Measurements from ENCODE around the gene ARHGAP8. TPM values are rescaled to one million over a fixed set of nuclear protein-coding genes. Genes with fewer than 3 reads are reported as not detected.
"Not testable (repeated sequence)": the region's sequence is repeated elsewhere in the genome, so short reads cannot be mapped to it uniquely, and the experiment has no call there.

Gene ARHGAP8
- polyA plus RNA-seq, 4 donors = 24.9 to 63.6 (median 39.5) TPM

DNA sequence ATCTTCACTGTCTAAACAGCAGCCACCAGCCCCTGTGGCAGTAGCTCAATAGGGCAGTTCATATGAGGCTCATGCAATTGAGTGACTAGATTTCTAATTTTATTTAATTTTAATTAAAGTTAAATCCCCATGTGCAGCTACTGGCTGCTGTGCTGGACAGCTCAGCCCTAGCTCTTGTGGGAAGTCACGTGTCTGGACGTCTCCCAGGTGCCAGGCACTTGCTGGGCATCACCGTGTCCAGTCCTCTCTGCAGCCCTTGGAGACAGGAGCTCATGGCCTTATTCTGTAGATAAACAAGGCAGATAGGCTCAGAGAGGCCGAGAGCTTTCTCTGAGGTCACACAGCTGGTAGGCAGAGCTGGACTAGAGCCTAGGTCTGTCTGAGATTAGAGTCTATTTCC, 95.0 kb downstream of the ARHGAP8 start:
- no peak for DNase-seq (ENCODE audit: low read depth in 4 of 4, low spot score in 2 of 4)

DNA sequence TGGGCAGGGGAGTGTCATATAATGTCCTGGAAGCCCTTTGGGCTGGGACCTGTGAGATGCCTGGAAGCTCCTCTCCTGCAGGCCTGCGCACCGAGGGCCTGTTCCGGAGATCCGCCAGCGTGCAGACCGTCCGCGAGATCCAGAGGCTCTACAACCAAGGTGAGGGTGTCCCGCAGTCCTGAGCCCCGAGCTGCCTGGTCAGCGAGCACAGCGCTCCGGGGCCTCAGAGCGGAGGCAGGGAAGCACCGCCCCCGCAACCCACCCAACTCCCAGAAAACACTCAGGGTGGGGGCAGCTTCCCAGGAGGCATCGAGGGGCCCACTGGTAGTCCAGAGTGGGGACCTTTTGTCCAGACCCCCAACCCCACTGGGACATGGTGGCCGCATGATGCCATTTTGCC, 95.5 kb downstream of the ARHGAP8 start:
- no peak for DNase-seq (ENCODE audit: low read depth in 4 of 4, low spot score in 2 of 4)

DNA sequence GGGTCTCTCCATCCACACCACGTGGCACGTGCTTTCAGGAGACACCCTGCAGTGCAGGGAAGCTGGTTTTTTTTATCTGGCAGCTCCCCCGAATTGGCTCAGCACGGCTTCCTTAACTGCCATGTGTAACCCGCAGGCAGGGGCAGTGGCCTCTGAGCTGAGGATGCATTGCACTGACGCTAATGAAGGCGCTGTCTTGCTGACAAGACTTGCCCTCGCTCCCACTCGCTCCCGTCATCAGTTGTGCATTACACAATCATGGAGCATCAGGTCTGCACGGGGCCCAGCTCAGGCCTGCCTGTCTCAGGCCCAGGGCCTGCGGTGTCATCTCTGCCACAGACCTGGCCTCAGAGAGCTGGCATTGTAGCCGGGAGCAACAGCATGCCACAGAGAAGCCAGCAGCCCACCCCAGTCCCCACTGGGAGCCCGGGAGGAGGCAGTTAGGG, 95.9 kb downstream of the ARHGAP8 start:
- DNase-seq (ENCODE audit: low read depth in 4 of 4, low spot score in 2 of 4) = no peak

DNA sequence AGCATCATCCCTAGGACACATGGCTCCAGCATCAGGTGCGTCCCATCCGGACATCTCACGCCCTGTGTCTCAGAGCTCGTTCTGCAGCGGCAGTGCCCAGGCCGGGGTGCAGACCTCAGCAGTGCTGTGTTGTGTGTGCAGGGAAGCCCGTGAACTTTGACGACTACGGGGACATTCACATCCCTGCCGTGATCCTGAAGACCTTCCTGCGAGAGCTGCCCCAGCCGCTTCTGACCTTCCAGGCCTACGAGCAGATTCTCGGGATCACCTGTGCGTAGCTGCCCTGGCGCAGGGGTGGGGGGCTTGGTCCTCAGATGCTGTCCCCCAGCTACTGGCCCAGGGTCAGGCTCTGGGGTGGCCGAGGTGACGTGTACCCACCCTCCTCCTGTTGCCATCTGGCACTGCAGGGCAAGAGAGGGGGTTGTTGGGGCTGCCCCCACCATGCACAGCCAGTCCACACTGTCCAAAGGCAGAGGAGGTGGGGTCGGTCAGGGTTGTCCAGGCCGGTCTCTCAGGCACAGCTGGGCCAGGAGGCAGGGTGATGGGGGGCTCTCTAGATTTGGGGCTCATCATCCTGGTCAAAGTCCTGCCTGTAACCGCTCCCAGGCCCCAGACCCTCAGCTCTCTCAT, 96.5 kb downstream of the ARHGAP8 start:
- no peak for DNase-seq (ENCODE audit: low read depth in 4 of 4, low spot score in 2 of 4)

DNA sequence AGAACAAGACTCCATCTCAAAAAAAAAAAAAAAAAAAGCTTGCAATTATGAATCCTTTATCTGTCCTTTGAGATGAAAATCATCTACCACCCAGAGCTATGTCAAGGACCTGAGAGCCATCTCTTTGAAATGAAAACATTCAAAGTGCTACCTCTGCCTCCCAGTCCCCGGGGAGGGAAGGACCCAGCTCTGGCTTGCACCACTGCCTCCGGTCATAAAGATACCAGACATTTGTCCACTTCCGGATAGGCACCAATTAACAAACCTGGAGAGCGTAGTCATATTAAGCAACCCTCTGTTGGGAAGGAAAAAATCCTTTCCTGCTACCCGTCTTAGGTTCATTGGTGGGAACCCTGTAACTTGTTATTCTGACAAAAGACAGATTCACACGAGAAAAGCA, 98.6 kb downstream of the ARHGAP8 start:
- no peak for DNase-seq (ENCODE audit: low read depth in 4 of 4, low spot score in 2 of 4)

DNA sequence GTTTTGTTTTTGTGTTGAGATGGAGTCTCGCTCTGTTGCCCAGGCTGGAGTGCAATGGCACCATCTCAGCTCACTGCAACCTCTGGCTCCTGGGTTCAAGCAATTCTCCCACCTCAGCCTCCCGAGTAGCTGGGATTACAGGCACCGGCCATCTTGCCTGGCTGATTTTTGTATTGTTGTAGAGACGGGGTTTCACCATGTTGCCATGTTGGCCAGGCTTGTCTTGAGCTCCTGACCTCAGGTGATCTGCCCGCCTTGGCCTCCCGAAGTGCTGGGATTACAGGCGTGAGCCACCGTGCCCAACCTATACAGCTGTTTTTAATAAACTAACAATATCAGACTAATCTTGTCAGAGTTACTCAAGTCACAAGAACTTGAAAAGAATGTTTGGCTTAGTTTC, 102.3 kb downstream of the ARHGAP8 start:
- DNase-seq (ENCODE audit: low read depth in 4 of 4, low spot score in 2 of 4) = not testable (repeated sequence)

DNA sequence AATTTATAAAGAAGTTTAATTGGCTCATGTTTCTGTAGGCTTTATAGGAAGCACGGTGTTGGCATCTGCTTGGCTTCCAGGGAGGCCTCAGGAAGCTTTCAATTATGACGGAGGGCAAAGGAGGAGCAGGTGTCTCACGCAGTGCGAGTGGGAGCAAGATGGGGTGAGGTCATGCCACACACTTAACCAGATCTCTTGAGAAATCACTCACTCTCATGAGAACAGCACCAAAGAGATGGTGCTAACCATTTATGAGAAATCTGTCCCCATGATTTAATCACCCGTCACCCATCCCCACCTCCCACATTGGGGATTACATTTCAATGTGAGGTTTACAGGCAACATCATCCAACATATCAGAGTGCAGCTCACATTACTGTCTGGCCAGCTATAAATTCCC, 103.5 kb downstream of the ARHGAP8 start:
- DNase-seq (ENCODE audit: low read depth in 4 of 4, low spot score in 2 of 4) = no peak

DNA sequence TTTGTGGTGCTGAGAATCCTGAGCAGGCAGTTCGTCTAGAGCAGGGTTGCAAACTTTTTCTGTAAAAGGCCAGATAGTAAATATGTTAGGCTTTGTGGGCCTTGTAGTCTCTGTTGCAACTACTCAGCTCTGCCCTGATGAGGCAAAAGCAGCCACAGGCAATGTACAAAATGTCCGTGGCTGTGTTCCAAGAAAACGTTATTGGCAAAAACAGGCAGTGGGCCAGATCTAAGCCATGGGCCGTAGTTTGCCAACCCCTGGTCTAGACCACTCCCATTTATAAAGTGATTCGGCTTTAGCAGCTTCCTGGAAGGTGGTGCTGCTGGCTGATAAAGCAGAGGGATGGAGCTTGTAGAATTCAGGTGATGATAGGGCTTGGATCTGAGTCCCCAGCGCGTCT, 106.4 kb downstream of the ARHGAP8 start:
- DNase-seq (ENCODE audit: low read depth in 4 of 4, low spot score in 2 of 4) = not testable (repeated sequence)

DNA sequence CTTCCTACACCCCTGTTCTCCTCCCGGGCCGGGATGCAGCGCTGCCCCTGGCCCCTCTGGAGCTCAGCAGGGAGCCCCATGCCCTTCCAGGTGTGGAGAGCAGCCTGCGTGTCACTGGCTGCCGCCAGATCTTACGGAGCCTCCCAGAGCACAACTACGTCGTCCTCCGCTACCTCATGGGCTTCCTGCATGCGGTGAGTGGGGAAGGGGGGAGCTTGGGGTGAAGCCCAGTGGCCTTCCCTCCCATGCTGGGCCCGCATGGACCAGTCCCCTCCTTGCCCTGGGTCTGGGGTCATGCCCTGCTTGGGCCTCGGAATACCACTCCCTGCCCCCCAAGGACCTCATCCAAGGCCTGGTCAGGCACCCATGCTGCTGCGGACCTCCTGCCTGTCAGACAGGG, 107.3 kb downstream of the ARHGAP8 start:
- DNase-seq (ENCODE audit: low read depth in 4 of 4, low spot score in 2 of 4) = no peak

DNA sequence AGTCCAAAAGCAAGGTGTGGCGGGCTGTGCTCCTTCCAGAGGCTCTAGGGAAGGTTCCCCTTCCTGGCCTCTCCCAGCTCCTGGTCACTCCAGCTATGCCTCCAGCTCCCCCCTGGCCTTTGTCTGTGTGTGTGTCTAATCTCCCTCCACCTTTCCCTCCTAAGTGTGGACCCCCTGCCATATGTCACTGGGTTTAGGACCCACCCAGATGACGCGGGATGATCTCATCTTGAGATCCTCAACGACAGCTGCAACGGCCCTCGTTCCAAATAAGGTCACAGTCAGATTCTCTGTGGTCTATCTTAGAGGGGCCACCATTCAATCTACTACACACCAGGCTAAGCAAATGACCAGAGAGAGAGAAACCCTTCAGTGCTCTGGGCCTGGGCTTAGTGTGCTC, 107.9 kb downstream of the ARHGAP8 start:
- no peak for DNase-seq (ENCODE audit: low read depth in 4 of 4, low spot score in 2 of 4)

DNA sequence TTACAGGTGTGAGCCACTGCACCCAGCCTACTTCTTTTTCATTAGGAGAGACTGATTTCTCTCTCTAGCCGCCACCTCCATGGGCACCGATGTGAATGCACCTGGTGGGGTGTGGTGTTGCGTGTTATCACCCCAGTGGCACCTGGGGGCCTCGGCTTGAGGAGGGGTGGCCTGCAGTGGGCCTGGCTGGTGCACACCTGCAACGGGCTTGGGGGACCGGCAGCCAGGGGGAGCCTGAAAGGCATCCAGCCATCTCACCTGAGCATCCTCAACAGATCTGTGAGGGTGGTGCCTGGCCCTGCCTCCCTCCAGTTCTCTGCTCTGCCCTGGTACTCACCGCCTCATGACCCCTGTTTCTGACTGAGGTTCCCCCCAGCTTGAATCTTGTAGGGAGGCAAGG, 108.9 kb downstream of the ARHGAP8 start:
- no peak for DNase-seq (ENCODE audit: low read depth in 4 of 4, low spot score in 2 of 4)

DNA sequence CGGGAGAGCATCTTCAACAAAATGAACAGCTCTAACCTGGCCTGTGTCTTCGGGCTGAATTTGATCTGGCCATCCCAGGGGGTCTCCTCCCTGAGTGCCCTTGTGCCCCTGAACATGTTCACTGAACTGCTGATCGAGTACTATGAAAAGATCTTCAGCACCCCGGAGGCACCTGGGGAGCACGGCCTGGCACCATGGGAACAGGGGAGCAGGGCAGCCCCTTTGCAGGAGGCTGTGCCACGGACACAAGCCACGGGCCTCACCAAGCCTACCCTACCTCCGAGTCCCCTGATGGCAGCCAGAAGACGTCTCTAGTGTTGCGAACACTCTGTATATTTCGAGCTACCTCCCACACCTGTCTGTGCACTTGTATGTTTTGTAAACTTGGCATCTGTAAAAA, 109.9 kb downstream of the ARHGAP8 start:
- DNase-seq (ENCODE audit: low read depth in 4 of 4, low spot score in 2 of 4) = no peak

DNA sequence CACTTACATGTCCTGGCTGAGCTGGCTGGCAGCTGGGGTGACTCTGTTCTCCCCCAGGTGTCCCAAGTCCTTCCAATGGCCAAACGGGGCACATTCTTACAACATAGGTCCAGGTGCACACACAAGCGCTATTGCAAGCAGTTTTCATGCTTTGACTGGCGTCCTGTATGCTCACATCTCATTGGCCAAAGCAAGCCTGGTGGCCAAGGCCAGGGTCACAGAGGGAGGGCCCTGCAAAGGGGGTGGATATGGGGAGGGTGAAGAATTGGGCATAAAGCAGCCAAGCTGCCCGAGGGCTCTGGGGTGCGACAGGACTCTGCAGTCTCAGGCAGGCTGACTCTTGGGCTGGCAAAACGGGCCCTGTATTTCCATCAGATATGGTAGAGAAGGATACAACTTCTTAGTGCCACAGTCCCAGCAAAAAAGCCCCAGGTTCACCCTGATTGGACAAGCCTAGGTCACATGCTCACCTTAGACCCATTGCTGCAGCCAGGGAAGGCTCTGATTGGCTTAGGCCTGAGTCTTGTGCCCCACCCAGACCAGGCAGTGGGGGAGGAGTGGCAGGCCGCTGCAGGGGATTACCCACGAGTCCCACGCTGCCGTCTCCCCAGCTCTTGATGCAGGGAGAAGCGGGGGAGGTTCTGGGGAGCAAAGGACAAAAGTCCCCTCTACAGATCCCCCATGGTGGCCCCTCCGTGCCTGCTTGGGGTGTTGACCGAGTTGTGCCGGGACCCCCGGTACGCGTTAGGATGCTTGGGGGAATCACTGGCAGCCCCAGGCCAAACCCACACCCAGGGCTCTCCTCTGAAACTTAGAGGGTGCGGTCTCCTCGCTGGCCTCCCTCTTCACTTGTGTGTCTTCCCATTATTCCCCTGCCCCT, 110.8 kb downstream of the ARHGAP8 start:
- no peak for DNase-seq (ENCODE audit: low read depth in 4 of 4, low spot score in 2 of 4)

DNA sequence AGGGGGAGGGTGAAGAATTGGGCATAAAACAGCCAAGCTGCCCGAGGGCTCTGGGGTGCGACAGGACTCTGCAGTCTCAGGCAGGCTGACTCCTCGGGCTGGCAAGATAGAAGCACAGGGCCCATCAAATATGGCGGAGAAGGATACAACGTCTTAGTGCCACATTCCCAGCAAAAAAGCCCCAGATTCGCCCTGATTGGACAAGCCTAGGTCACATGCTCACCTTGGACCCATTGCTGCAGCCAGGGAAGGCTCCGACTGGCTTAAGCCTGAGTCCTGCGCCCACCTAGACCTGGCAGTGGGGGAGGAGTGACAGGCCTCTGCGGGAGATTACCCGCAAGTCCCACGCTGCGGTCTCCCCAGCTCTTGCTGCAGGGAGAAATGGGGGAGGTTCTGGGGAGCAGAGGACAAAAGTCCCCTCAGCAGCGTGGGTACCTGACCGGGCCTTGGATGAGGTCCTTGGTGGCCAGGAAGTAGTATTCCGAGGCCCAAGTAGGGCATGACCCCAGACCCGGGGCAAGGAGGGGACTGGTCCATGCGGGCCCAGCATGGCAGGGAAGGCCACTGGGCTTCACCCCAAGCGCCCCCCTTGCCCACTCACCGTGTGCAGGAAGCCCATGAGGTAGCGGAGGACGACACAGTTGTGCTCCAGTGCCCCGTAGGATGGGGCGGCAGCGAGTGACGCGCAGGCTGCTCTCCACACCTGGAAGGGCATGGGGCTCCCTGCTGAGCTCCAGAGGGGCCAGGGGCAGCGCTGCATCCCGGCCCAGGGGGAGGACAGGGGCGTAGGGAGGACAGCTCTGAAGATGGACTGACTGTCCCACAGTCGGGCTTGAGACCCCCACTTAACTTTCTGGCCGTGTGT, 113.0 kb downstream of the ARHGAP8 start:
- DNase-seq (ENCODE audit: low read depth in 4 of 4, low spot score in 2 of 4) = no peak

DNA sequence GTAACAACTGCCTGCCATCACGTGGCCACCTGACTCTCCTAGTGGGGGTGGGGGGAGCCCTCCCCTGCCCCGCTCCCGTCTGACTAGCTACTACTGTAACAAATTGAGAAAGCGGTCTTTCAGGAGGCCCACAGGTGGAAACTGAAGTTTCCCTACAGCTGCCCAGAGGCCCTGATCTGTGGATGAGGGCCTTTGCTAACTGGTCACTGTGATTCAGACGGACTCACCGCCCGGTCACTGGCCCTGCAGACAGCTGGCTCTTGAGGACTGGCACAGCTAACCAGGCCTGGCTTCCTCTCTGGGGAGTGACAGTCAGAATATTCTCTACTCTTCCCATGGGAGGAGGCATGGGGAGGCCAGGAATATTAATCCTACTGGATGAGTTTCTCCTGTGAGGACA, 116.8 kb downstream of the ARHGAP8 start:
- no peak for DNase-seq (ENCODE audit: low read depth in 4 of 4, low spot score in 2 of 4)

DNA sequence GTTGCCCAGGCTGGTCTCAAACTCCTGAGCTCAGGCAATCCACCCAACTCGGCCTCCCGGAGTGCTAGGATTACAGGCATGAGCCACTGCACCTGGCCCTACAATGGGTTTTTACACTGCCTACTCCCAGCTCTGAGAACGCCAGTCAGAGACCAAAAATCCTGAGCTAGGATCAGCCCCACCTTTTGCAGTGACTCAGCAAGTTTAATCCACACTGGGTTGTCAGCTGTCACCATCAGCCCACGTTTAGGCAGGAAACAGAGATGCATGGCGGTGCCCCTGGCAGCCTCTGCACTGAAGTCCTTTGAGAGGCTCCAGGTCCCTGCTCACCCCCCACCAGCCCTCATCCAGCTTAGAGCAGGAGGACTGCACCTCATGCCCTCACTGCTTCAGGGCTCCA, 117.6 kb downstream of the ARHGAP8 start:
- DNase-seq (ENCODE audit: low read depth in 4 of 4, low spot score in 2 of 4) = no peak

DNA sequence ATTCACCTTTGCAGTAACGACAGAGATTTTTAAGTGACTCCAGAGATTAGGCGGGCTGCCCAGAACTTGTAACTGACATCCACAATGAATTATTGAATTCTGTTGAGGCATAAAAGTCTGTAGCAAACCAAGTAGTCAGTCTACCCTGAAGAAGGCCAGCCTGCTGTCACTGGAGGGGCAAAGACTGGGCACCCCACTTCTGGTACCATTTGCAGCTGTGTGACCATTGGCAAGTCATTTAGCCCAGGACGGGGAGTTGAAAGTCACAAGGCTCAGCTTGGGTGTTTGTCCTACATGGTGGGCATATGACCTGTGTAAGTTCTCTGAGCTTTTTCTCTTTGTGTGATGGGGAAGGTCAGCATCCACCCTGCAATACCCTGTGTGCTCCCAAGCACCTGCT, 119.4 kb downstream of the ARHGAP8 start:
- DNase-seq (ENCODE audit: low read depth in 4 of 4, low spot score in 2 of 4) = no peak

DNA sequence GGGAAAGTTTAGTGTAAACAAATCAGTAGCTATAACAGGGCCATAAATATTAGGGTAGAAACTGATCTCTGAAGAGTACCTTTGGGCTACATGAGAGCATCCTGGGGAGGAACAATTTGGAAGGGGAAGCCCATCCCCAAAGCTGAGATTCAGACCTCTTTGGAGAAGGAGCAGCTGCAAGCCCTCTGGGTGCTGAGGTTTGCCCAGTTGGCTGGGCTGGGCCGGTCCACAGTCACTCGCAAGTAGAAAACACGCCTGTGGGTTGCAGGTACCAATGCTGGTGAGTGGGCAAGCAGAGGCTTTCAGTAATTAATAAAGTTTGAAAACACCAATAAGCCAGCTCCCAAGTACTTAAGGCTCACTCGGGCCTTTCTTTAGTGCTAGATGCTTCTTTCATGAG, 124.5 kb downstream of the ARHGAP8 start:
- DNase-seq (ENCODE audit: low read depth in 4 of 4, low spot score in 2 of 4) = no peak

DNA sequence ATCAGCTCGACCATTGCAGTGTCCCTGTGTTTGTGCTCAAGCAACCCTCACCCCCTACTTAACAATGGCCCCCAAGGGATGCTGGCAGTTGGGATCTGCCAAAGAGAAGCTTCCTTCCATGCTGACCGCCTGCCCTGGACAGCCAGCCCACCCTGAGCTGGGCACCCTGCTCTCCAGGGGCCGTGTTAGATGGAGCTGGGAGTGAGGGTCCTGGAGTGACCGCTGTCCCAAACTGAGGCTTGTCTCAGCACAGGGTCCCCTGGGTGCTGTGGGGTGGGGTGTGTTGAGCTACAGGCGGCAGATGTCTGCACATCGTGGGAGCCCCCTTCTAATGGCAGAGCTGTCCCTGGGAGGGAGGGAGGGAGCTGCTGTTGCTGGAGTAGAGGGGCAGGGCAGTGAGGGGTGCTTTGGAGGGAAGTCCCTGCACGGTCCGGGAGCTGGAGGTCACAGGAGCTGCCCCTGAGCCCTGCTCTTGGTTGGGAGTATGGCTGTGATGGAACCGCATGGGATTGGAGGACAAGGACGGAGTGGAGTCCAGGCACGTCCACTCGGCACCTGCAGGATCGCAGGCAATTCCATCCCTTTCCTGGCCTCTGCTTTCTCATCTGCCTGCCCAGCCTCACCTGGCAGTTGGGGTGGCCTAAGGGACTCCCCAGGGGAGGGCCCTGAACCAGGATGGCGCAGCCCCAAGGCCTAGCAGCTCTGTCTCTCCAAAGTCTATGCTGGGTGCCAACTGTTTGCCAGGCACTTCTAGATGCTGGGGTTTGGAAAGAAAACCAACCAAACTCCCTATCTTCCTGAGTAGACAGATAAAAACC, 126.3 kb downstream of the ARHGAP8 start:
- no peak for DNase-seq (ENCODE audit: low read depth in 4 of 4, low spot score in 2 of 4)

DNA sequence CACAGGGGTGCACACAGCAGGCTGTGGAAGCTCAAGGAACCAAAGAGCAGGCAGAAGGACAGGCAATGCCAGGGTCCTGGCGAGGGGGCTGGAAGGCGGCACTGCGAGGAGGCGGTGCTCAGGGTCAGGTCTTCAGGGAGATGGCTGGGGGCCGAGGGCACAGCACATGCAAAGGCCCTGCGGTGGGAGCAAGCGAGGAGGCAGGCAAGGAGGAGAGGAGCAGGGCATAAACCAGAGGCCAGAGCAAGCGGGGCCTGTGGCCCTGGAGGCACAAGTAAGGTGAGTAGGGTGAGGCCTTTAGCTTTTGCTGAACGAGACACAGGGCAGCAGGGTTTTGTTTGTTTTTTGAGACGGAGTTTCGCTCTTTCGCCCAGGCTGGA, 126.9 kb downstream of the ARHGAP8 start:
- DNase-seq (ENCODE audit: low read depth in 4 of 4, low spot score in 2 of 4) = no peak

All from left renal cortex interstitium (tissue), 4 donors.